Skin of body (tissue), 2 donors: ENCODE measurements around the gene SHISA9. TPM values are rescaled to one million over a fixed set of nuclear protein-coding genes. Genes with fewer than 3 reads are reported as not detected.

Experiments
- DNase-seq: peaks from one replicate; lab custom pipeline; 2025; lab: John Stamatoyannopoulos, UW
- total RNA-seq: library from RNA; depleted of rRNA; stranded (reverse); fragments of >200 nt; gene quantifications from one replicate; pipeline ENCODE4 v1.2.3, GENCODE V29; 2014

Gene SHISA9
- total RNA-seq, 1 donor from 2014 or later: 0.10 TPM

- DNase-seq: no peak
These were observed 42.9 kb downstream of the SHISA9 start for GRCh38 chr16:12944300-12944699.

- no peak for DNase-seq
These were observed 50.0 kb downstream of the SHISA9 start for GRCh38 chr16:12951392-12951791.

- DNase-seq: no peak
These were observed 50.6 kb downstream of the SHISA9 start for GRCh38 chr16:12951976-12952375.

- DNase-seq: no peak
These were observed 57.0 kb downstream of the SHISA9 start for GRCh38 chr16:12958366-12958765.

GRCh38 chr16:12959072-12959471, 57.7 kb downstream of the SHISA9 start:
- no peak for DNase-seq

GRCh38 chr16:12961626-12962025, 60.2 kb downstream of the SHISA9 start:
- no peak for DNase-seq

- no peak for DNase-seq
These were observed 63.1 kb downstream of the SHISA9 start for GRCh38 chr16:12964461-12964860.

GRCh38 chr16:12965274-12965804, 63.9 kb downstream of the SHISA9 start:
- DNase-seq: no peak

- no peak for DNase-seq
These were observed 69.8 kb downstream of the SHISA9 start for GRCh38 chr16:12971241-12971640.

- DNase-seq: no peak
These were observed 70.8 kb downstream of the SHISA9 start for GRCh38 chr16:12972246-12972645.

- DNase-seq: no peak
These were observed 74.4 kb downstream of the SHISA9 start for GRCh38 chr16:12975766-12976165.

- DNase-seq: no peak
These were observed 75.1 kb downstream of the SHISA9 start for GRCh38 chr16:12976496-12976895.

- no peak for DNase-seq
These were observed 75.5 kb downstream of the SHISA9 start for GRCh38 chr16:12976936-12977335.

GRCh38 chr16:12985516-12985915, 84.1 kb downstream of the SHISA9 start:
- DNase-seq: no peak

GRCh38 chr16:12988071-12988470, 86.7 kb downstream of the SHISA9 start:
- DNase-seq: no peak

GRCh38 chr16:12992066-12992465, 90.7 kb downstream of the SHISA9 start:
- DNase-seq: no peak

- no peak for DNase-seq
These were observed 93.0 kb downstream of the SHISA9 start for GRCh38 chr16:12994402-12994801.

- DNase-seq: no peak
These were observed 94.4 kb downstream of the SHISA9 start for GRCh38 chr16:12995721-12996372.

GRCh38 chr16:12998361-12999085, 97.1 kb downstream of the SHISA9 start:
- no peak for DNase-seq

GRCh38 chr16:12999368-12999767, 98.0 kb downstream of the SHISA9 start:
- no peak for DNase-seq

- DNase-seq: no peak
These were observed 104.4 kb downstream of the SHISA9 start for GRCh38 chr16:13005721-13006247.

- no peak for DNase-seq
These were observed 111.2 kb downstream of the SHISA9 start for GRCh38 chr16:13012601-13013000.

- DNase-seq: no peak
These were observed 111.6 kb downstream of the SHISA9 start for GRCh38 chr16:13013043-13013442.
